OCI-LY7 (cell line): ENCODE results near the gene FMN2.

Source experiments
- EZH2phosphoT487 ChIP-seq: fragments of 200-600 bp; sonication (generic); IDR thresholded peaks from 2 replicates; pipeline ENCODE4 v1.6.1; 2018; ENCODE audit warnings: low read depth, borderline replicate concordance, mild to moderate bottlenecking, mixed run types, antibody characterized with exemption, low read length, moderate library complexity, mixed read lengths
- TF ChIP-seq, protein P1 (sequence below): fragments of 200-600 bp; sonication (generic); conservative IDR thresholded peaks from 2 replicates; pipeline ENCODE4 v1.5.1; 2014; ENCODE audit warnings: mild to moderate bottlenecking, antibody characterized with exemption, low read length, moderate library complexity, mixed read lengths

DNA sequence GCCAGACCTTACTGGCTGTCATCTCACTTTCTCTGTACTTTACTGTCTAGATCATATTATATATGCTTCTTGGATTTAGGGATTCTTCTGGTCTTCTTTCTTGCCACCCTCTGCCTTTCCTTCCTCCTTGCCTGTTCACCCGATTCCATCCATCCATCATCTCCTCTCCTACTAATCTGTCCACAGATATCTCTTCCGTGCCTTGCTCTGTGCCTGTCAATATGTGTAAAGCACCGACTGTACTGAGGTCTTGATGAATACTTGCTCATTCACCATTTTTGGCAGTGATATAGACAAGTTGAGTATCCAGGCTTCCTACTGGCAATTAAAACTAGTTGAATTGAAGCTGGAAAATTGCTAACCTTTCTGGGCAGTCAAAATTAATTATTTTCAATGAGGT lies 8.1 kb downstream of the FMN2 start:
- no peak for TF ChIP-seq EZH2phosphoT487
- TF ChIP-seq, protein P1, sequence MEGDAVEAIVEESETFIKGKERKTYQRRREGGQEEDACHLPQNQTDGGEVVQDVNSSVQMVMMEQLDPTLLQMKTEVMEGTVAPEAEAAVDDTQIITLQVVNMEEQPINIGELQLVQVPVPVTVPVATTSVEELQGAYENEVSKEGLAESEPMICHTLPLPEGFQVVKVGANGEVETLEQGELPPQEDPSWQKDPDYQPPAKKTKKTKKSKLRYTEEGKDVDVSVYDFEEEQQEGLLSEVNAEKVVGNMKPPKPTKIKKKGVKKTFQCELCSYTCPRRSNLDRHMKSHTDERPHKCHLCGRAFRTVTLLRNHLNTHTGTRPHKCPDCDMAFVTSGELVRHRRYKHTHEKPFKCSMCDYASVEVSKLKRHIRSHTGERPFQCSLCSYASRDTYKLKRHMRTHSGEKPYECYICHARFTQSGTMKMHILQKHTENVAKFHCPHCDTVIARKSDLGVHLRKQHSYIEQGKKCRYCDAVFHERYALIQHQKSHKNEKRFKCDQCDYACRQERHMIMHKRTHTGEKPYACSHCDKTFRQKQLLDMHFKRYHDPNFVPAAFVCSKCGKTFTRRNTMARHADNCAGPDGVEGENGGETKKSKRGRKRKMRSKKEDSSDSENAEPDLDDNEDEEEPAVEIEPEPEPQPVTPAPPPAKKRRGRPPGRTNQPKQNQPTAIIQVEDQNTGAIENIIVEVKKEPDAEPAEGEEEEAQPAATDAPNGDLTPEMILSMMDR: no peak
